ENCODE results near the gene IGLL5. TPM values are rescaled to one million over a fixed set of nuclear protein-coding genes. Genes with fewer than 3 reads are reported as not detected.

The IGLL5 gene
- total and polyA plus RNA-seq, 2 donors (not counting 3 experiments of a cell fraction or from before 2014, with no cell fraction given) = not detected

- no peaks in the 10 kb centered on the region for H3K79me2 ChIP-seq (ENCODE audit: control insufficient read depth, insufficient read depth, low read length)
- no peaks in the 10 kb centered on the region for H4K20me1 ChIP-seq (replicated peaks; ENCODE audit: control insufficient read depth, extremely low read depth, insufficient read depth, low read length)
- H3K4me1 ChIP-seq (ENCODE audit: control insufficient read depth, extremely low read depth, insufficient read depth, low read length) = no peaks in the 10 kb centered on the region
- POLR2A ChIA-PET = no interaction called here
- no peaks in the 10 kb centered on the region for H3K9me1 ChIP-seq (replicated peaks; ENCODE audit: control insufficient read depth, extremely low read depth, insufficient read depth, low read length)
- BruUV-seq (replicated peaks) = no TSS peak
- DNase-seq (ENCODE audit: low read depth, low spot score) = no peak
- dilution Hi-C loops (cut with MboI; ENCODE audit: extremely low pct_ligation_motif_present, low sequenced_read_pairs) (no loop called here), intact Hi-C loops (cut with micrococcal nuclease) (no loop called here)
- H3K27ac ChIP-seq (ENCODE audit: insufficient read depth, low read depth, low read length) = no peak overlapping the region
- H3K9me3 ChIP-seq (replicated peaks; ENCODE audit: control insufficient read depth, insufficient read depth, low read length) = no peaks in the 10 kb centered on the region
- TF ChIP-seq JUN (IDR thresholded peaks at IDR 0.05; ENCODE audit: borderline replicate concordance, insufficient read depth, insufficient read length, low read depth) = no peak
- no peak for TF ChIP-seq EZH2 (IDR thresholded peaks at IDR 0.05; ENCODE audit: borderline replicate concordance, low read depth, low read length, severe bottlenecking)
- H3K36me3 ChIP-seq (ENCODE audit: control insufficient read depth in 2 of 2, extremely low read depth in 1 of 2, insufficient read depth in 2 of 2, low read length in 2 of 2) = no peaks in the 10 kb centered on the region
- H3K27me3 ChIP-seq (ENCODE audit: control insufficient read depth in 2 of 2, insufficient read depth in 2 of 2, low read length in 2 of 2) = peaks cover 4 to 8% of the 10 kb centered on the region in 2 experiments
- H3K4me3 ChIP-seq (replicated peaks in 1 of 3; ENCODE audit: insufficient read depth in 1 of 3, low read depth in 1 of 3, low read length in 3 of 3) = no peak overlapping the region
- no peak overlapping the region for H2AFZ ChIP-seq (ENCODE audit: low read depth, low read length)
- H3K9ac ChIP-seq (replicated peaks; ENCODE audit: extremely low read depth, insufficient read depth, low read length) = no peak overlapping the region
- no peak for FAIRE-seq
- CTCF ChIA-PET = interaction anchor here (0.9 to 2.7 kb wide), 2 partner anchors 12 to 19 kb away, joined by 3 to 6 read pairs; no protein-coding TSS in a partner anchor
- H3K4me2 ChIP-seq (ENCODE audit: insufficient read depth, low read length) = no peak overlapping the region
These were observed 22.1 kb upstream of the IGLL5 start for GRCh38 chr22:22865311-22866072.

DNA sequence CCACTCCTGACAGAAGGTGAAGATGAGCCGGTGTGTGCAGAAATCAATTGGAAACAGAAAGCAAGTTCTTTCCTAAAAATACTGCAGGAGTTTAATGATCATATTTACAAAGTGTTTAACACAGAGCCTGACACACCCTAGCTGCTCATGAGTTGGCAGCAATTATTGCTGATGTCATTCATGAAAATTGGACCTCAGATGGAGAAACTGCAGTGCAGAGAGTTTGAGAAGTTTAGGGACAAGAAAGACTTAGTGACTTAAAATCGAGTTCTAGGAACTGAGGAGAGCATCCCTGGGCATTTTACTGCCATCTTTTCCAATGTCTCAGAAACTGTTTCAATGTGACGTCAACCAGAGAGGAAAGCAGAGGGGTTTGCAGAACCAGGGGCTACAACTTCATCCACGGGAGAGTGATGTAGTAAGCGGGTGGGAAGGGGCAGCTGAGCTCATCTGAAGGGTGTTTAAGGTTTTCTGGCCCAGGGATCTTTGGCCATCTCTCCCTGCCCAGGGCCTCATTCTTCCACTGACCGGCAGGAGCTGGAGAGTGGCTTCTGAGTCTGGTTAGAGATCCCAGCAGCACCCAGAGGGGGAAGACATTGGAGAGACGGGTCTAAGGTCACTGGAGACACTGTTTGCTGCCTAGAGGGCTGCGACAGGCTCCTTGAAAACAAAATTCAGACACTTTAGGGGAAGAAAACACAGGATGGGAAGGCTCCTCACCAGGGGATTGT is 21.1 kb upstream of the IGLL5 start:
- dilution Hi-C loops (cut with MboI; ENCODE audit: extremely low pct_ligation_motif_present, low sequenced_read_pairs) = no loop called here
- no peak overlapping the region for H3K27ac ChIP-seq (ENCODE audit: insufficient read depth, low read depth, low read length)

More for the DNA sequence above, 21.1 kb upstream of the IGLL5 start:
- no TSS peak for BruUV-seq (replicated peaks)
- no peak overlapping the region for H3K4me3 ChIP-seq (replicated peaks in 1 of 3; ENCODE audit: insufficient read depth in 1 of 3, low read depth in 1 of 3, low read length in 3 of 3)
- peaks cover 2 to 8% of the 10 kb centered on the region in 2 experiments for H3K27me3 ChIP-seq (ENCODE audit: control insufficient read depth in 2 of 2, insufficient read depth in 2 of 2, low read length in 2 of 2)
- no peaks in the 10 kb centered on the region for H3K36me3 ChIP-seq (ENCODE audit: control insufficient read depth in 2 of 2, extremely low read depth in 1 of 2, insufficient read depth in 2 of 2, low read length in 2 of 2)
- no peak for DNase-seq (ENCODE audit: low read depth, low spot score)
- H3K9me3 ChIP-seq (replicated peaks; ENCODE audit: control insufficient read depth, insufficient read depth, low read length) = no peaks in the 10 kb centered on the region
- H3K4me2 ChIP-seq (ENCODE audit: insufficient read depth, low read length) = no peak overlapping the region
- no peak for TF ChIP-seq POLR2A (IDR thresholded peaks at IDR 0.05; ENCODE audit: low read depth, low read length)
- FAIRE-seq = no peak
- H3K9ac ChIP-seq (replicated peaks; ENCODE audit: extremely low read depth, insufficient read depth, low read length) = no peak overlapping the region
- no peaks in the 10 kb centered on the region for H3K79me2 ChIP-seq (ENCODE audit: control insufficient read depth, insufficient read depth, low read length)
- intact Hi-C loops (cut with micrococcal nuclease) = no loop called here
- ChIA-PET CTCF (interaction anchor here (0.7 to 2.7 kb wide), 3 partner anchors 11 to 18 kb away, joined by 3 to 6 read pairs (median 3); no protein-coding TSS in a partner anchor), POLR2A (no interaction called here)
- H3K9me1 ChIP-seq (replicated peaks; ENCODE audit: control insufficient read depth, extremely low read depth, insufficient read depth, low read length) = no peaks in the 10 kb centered on the region
- H2AFZ ChIP-seq (ENCODE audit: low read depth, low read length) = no peak overlapping the region
- H3K4me1 ChIP-seq (ENCODE audit: control insufficient read depth, extremely low read depth, insufficient read depth, low read length) = no peaks in the 10 kb centered on the region
- H4K20me1 ChIP-seq (replicated peaks; ENCODE audit: control insufficient read depth, extremely low read depth, insufficient read depth, low read length) = no peaks in the 10 kb centered on the region

Data from endothelial cell of umbilical vein (primary cell).